Uterus (tissue), 4 donors: ENCODE measurements around the gene SH3PXD2A. TPM values are rescaled to one million over a fixed set of nuclear protein-coding genes. Genes with fewer than 3 reads are reported as not detected.

Source experiments
- DNase-seq, 2 donors: peaks; one replicate each; pipeline ENCODE4 v3.0.0-alpha.2; 2019 to 2020
- H3K27ac ChIP-seq, 2 donors: fragments of 200-600 bp; sonication (generic); 1 replicate in 1 of 2; 2 replicates in 1 of 2; pipeline ENCODE4 v1.5.1; 2016 to 2018
- H3K27me3 ChIP-seq, 2 donors: fragments of 200-600 bp; sonication (generic); one replicate each; pipeline ENCODE4 v1.5.1; 2018 to 2019; ENCODE audit warnings: control low read depth in 1 of 2
- H3K36me3 ChIP-seq, 2 donors: fragments of 200-600 bp; sonication (generic); one replicate each; pipeline ENCODE4 v1.5.1; 2019; ENCODE audit warnings: control low read depth in 1 of 2
- H3K4me1 ChIP-seq, 2 donors: fragments of 200-600 bp; sonication (generic); one replicate each; pipeline ENCODE4 v1.5.1; 2018 to 2019; ENCODE audit warnings: control low read depth in 1 of 2
- H3K4me3 ChIP-seq, 2 donors: fragments of 200-600 bp; sonication (generic); 1 replicate in 1 of 2; 2 replicates in 1 of 2; pipeline ENCODE4 v1.5.1; 2018 to 2019; ENCODE audit warnings: mild to moderate bottlenecking in 1 of 2
- H3K9me3 ChIP-seq, 2 donors: fragments of 200-600 bp; sonication (generic); one replicate each; pipeline ENCODE4 v1.5.1; 2019; ENCODE audit warnings: control low read depth in 1 of 2
- POLR2A ChIP-seq, 2 donors: fragments of 450-650 bp; IDR thresholded peaks; one replicate each; pipeline ENCODE4 v1.6.1; 2016; ENCODE audit warnings: antibody characterized with exemption in 2 of 2, mild to moderate bottlenecking in 1 of 2, moderate library complexity in 1 of 2
- intact Hi-C: fragments of 100-400 bp; cut with DNase I; formaldehyde crosslinking; loops from one replicate; pipeline ENCODE4 v1.15.1; 2023; ENCODE audit warnings: low total_unique reads
- total RNA-seq, 4 donors: library from RNA; depleted of rRNA in 3 of 4; stranded (reverse); fragments of >200 nt in 3 of 4; gene quantifications; one replicate each; pipeline versions ENCODE4 v1.1.0 to v1.2.4, GENCODE V29; 2014 to 2023
- TF ChIP-seq, protein P1 (sequence below), 4 experiments: fragments of 200-600 bp in 2 of 4; fragments of 450-650 bp in 2 of 4; sonication (generic) in 2 of 4; IDR thresholded peaks; one replicate each; pipeline ENCODE4 v1.5.1; 2016 to 2019; ENCODE audit warnings: antibody characterized with exemption in 4 of 4, mild to moderate bottlenecking in 2 of 4, moderate library complexity in 1 of 4
- donor health status: DM: yes; HTN: yes; CAD: no.

SH3PXD2A gene
- total RNA-seq, 4 donors from 2014 or later = 12.6 to 117 (median 46.6) TPM

DNA sequence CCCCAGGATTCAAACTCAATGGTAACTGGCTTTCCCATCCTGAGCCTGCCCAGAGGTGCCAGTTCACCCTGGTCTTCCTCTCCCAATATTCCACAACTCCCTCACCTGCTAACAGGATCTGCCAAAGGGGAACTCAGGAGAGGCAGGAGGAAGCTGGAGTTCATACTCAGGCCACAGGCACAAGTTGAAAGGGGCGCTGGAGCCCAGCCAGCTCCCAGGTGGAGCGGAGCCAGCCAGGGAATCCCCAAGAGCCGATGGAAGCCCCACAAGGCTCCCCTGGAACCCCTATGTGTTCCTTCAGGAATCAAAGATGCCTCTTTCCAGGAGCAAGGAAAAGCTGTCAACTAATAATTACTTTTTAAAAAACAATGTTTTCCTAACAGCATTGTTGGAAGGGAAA is 63.5 kb downstream of the SH3PXD2A start:
- Histone ChIP-seq H3K27me3 (no peaks in the 10 kb centered on the region), H3K4me3 (no peak overlapping the region), H3K4me1 (no peaks in the 10 kb centered on the region), H3K36me3 (no peaks in the 10 kb centered on the region), H3K27ac (no peak overlapping the region), H3K9me3 (no peaks in the 10 kb centered on the region)
- no peak for DNase-seq
- TF ChIP-seq, protein P1, sequence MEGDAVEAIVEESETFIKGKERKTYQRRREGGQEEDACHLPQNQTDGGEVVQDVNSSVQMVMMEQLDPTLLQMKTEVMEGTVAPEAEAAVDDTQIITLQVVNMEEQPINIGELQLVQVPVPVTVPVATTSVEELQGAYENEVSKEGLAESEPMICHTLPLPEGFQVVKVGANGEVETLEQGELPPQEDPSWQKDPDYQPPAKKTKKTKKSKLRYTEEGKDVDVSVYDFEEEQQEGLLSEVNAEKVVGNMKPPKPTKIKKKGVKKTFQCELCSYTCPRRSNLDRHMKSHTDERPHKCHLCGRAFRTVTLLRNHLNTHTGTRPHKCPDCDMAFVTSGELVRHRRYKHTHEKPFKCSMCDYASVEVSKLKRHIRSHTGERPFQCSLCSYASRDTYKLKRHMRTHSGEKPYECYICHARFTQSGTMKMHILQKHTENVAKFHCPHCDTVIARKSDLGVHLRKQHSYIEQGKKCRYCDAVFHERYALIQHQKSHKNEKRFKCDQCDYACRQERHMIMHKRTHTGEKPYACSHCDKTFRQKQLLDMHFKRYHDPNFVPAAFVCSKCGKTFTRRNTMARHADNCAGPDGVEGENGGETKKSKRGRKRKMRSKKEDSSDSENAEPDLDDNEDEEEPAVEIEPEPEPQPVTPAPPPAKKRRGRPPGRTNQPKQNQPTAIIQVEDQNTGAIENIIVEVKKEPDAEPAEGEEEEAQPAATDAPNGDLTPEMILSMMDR (IDR thresholded peaks at IDR 0.05) = no peak
- TF ChIP-seq POLR2A (IDR thresholded peaks at IDR 0.05) = no peak
- intact Hi-C loops = no loop called here

DNA sequence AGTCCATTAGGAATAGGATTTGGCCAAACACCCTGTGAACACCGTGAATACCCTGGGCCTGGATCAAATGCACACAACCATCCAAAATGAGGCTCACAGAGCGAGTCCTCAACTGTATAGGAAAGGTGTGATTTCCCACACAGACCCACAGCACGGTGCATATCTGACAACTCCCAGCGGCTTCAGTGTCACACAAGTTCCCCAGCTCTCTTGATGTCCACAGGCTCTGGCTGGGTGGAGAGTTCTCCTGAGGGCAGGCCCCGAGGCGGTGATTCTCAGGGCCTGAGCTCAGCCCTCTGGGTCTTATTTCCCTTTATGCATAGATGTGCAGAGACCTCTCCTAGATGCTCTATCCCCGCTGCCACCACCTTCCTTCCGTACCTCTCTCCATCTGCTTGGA is 64.1 kb downstream of the SH3PXD2A start:
- Histone ChIP-seq H3K4me3 (no peak overlapping the region), H3K27me3 (no peaks in the 10 kb centered on the region), H3K27ac (no peak overlapping the region), H3K4me1 (no peaks in the 10 kb centered on the region), H3K9me3 (no peaks in the 10 kb centered on the region), H3K36me3 (no peaks in the 10 kb centered on the region)
- TF ChIP-seq, protein P1 (IDR thresholded peaks at IDR 0.05) = no peak
- no peak for TF ChIP-seq POLR2A (IDR thresholded peaks at IDR 0.05)
- intact Hi-C loops = no loop called here
- DNase-seq = no peak

DNA sequence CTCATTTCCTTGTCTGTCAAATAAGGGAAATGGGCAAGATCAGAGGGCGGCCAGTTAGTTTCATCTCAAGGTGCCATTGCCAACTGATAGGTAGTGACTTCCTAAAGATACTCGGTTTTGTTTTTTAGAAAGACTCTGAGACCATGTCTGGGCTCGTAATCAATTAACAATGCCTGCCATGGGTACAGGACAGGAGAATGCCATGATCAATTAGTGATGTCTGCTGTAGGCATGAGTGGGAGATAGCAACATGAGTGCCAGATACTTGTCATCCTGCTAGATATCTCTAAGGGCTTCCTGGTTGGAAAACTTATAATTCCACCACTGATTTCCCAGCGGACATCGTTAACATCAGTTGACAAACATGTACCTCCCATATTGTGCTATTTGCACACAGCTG is 64.8 kb downstream of the SH3PXD2A start:
- TF ChIP-seq POLR2A (IDR thresholded peaks at IDR 0.05) = no peak
- TF ChIP-seq, protein P1 (IDR thresholded peaks at IDR 0.05) = no peak
- no peaks in the 10 kb centered on the region for H3K4me1 ChIP-seq
- no peak for DNase-seq
- H3K4me3 ChIP-seq = no peak overlapping the region
- H3K9me3 ChIP-seq = no peaks in the 10 kb centered on the region
- H3K27me3 ChIP-seq = no peaks in the 10 kb centered on the region
- intact Hi-C loops = no loop called here
- no peaks in the 10 kb centered on the region for H3K36me3 ChIP-seq
- no peak overlapping the region for H3K27ac ChIP-seq

DNA sequence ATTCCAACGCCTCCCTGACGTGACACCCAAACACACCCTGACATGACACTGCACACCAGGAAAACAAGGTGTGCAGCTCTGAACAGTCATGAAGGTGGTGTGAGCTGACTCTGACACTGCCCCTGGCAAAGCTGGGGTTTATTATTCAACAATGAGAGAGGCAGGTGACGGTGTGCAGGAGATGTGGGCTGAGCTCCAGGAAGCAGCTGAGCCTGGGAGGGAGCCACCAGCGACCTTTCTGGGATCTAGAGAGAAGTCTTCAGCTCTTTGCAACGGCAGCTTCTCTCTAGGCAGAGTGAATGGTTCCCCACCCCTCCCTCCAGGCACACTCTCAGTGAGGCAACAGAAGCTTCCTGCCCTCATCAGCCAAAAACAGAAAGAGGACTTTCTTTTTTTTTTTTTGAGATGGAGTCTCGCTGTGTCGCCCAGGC is 65.6 kb downstream of the SH3PXD2A start:
- H3K36me3 ChIP-seq = no peaks in the 10 kb centered on the region
- no peak overlapping the region for H3K4me3 ChIP-seq
- no peak overlapping the region for H3K27ac ChIP-seq
- H3K9me3 ChIP-seq = no peaks in the 10 kb centered on the region
- TF ChIP-seq, protein P1 (IDR thresholded peaks at IDR 0.05) = no peak
- TF ChIP-seq POLR2A (IDR thresholded peaks at IDR 0.05) = no peak
- no peaks in the 10 kb centered on the region for H3K4me1 ChIP-seq
- no peak for DNase-seq
- H3K27me3 ChIP-seq = no peaks in the 10 kb centered on the region
- intact Hi-C loops = no loop called here

DNA sequence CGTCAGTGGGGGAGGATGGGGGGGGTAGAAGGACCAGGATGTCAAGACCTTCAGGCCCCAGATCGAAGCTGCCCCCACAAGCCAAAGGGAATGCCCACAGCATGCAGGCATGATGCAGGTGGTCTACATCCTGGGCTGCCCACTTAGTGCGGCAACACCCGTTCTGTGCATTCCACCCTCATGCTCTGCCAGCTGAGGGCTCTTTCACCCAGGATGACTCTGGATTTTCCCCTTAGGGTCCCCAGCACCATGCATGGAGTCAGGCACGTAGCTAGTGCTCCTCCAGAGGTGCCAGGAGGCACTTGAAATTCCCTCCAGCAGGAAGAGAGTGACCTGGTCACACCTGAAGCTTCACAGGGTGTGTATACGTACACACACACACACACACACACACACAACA is 66.2 kb downstream of the SH3PXD2A start:
- no peak overlapping the region for H3K27ac ChIP-seq
- no peaks in the 10 kb centered on the region for H3K4me1 ChIP-seq
- no peaks in the 10 kb centered on the region for H3K9me3 ChIP-seq
- H3K27me3 ChIP-seq = no peaks in the 10 kb centered on the region
- no peak overlapping the region for H3K4me3 ChIP-seq
- no peak for DNase-seq
- intact Hi-C loops = no loop called here
- no peaks in the 10 kb centered on the region for H3K36me3 ChIP-seq
- TF ChIP-seq POLR2A (IDR thresholded peaks at IDR 0.05) = no peak
- TF ChIP-seq, protein P1 (IDR thresholded peaks at IDR 0.05) = no peak
